SK-N-MC (cell line): Measurements from ENCODE around the gene OR5J2.
"Not testable (repeated sequence)": the region's sequence is repeated elsewhere in the genome, so short reads cannot be mapped to it uniquely, and the experiment has no call there.

Experiments
- EZH2 ChIP-seq: fragments of 200-600 bp; sonication (generic); IDR thresholded peaks from one replicate; pipeline ENCODE4 v1.6.1; 2017; ENCODE audit warnings: antibody characterized with exemption
- POLR2AphosphoS5 ChIP-seq: IDR thresholded peaks from 2 replicates; pipeline ENCODE4 v1.6.1; 2012; ENCODE audit warnings: mild to moderate bottlenecking, low read depth, low read length, borderline replicate concordance

GRCh38 chr11:56143681-56144080 lies 32.7 kb upstream of the OR5J2 start:
- not testable (repeated sequence) for TF ChIP-seq POLR2AphosphoS5, EZH2
